Ovary (tissue), 9 donors: ENCODE results near the gene MBNL1. TPM values are rescaled to one million over a fixed set of nuclear protein-coding genes. Genes with fewer than 3 reads are reported as not detected.

ENCODE experiments used
- DNase-seq, 5 donors: peaks; one replicate each; pipeline ENCODE4 v3.0.0-alpha.2; 2019 to 2020
- H3K27ac ChIP-seq, 2 donors: fragments of 200-600 bp; one replicate each; pipeline versions ENCODE4 v1.5.1 to v1.8.0; 2019 to 2022
- H3K27me3 ChIP-seq: fragments of 200-600 bp; one replicate; pipeline ENCODE4 v1.8.0; 2022
- H3K36me3 ChIP-seq: fragments of 200-600 bp; sonication (generic); one replicate; pipeline ENCODE4 v1.5.1; 2019
- H3K4me1 ChIP-seq: one replicate; pipeline ENCODE4 v1.8.1; 2013; ENCODE audit warnings: mild to moderate bottlenecking, moderate library complexity; ENCODE audit not compliant: insufficient read depth
- H3K4me3 ChIP-seq: fragments of 200-600 bp; sonication (generic); one replicate; pipeline ENCODE4 v1.5.1; 2017
- H3K9me3 ChIP-seq, 2 donors: fragments of 200-600 bp in 1 of 2; sonication (generic) in 1 of 2; one replicate each; pipeline versions ENCODE4 v1.5.1 to v1.8.1; 2013 to 2019; ENCODE audit warnings: mild to moderate bottlenecking in 1 of 2, moderate library complexity in 1 of 2
- CTCF ChIP-seq, 3 donors: fragments of 450-650 bp in 2 of 3; fragments of 200-600 bp in 1 of 3; IDR thresholded peaks; one replicate each; pipeline versions ENCODE4 v1.5.1 to v1.8.0; 2016 to 2022; ENCODE audit warnings: antibody characterized with exemption in 3 of 3, mild to moderate bottlenecking in 1 of 3
- EP300 ChIP-seq: sonication (generic); formaldehyde crosslinking; IDR thresholded peaks from one replicate; pipeline ENCODE4 v1.6.1; 2017; ENCODE audit warnings: antibody characterized with exemption
- POLR2A ChIP-seq: fragments of 450-650 bp; IDR thresholded peaks from one replicate; pipeline ENCODE4 v1.6.1; 2017; ENCODE audit warnings: antibody characterized with exemption, mild to moderate bottlenecking, moderate library complexity
- WGBS, 3 donors: extraction: QIAGEN DNeasy Blood & Tissue Kit in 1 of 3; methylation state at CpG; one replicate each; pipeline versions ENCODE4 v1.1.5 to v1.1.7; 2013 to 2017; 5-methylcytosine and 5-hydroxymethylcytosine counted together
- intact Hi-C, 4 donors: fragments of 100-400 bp; cut with DNase I; formaldehyde crosslinking; loops; one replicate each; pipeline versions ENCODE4 v1.11.0 to v1.15.1; 2022 to 2023
- polyA plus RNA-seq, 2 donors: library from polyadenylated mRNA; stranded (reverse); fragments of 200-250 nt in 1 of 2; fragments of 350-450 nt in 1 of 2; fragmentation: Illumina TruSeq in 1 of 2; extraction: RNeasy Lipid Tissue Mini Kit (QIAGEN cat#74804) in 1 of 2; gene quantifications; one replicate each; pipeline ENCODE4 v1.2.3, GENCODE V29; 2013 to 2014
- total RNA-seq, 7 donors: library from RNA; depleted of rRNA in 2 of 7; stranded (reverse); fragments of >200 nt in 2 of 7; fragmentation: NEBNext Ultra II Directional in 3 of 7; extraction: Animal tissue kit (Norgen Biotek cat#: 25700) in 3 of 7; gene quantifications; one replicate each; pipeline versions ENCODE4 v1.1.0 to v1.2.4, GENCODE V29; 2016 to 2023
- donor health status: DM: no; HTN: no; CAD: no; lungs with moderate emphysema.
- donor health status: DM: no; HTN: no; CAD: no.
- donor health status: Bipolar disorder and iron deficiency.
- donor health status: DM: yes; HTN: yes; CAD: no.
- donor health status: DM: no; HTN: no; CAD: no.
- donor health status: DM: yes; HTN: yes; CAD: no.

MBNL1 gene
- total and polyA plus RNA-seq, 9 donors, result 39.7 to 152 (median 123) TPM

- Histone ChIP-seq H3K4me1 (no peaks in the 10 kb centered on the region), H3K9me3 (no peaks in the 10 kb centered on the region), H3K27me3 (no peaks in the 10 kb centered on the region), H3K36me3 (no peaks in the 10 kb centered on the region), H3K4me3 (no peak overlapping the region), H3K27ac (no peak overlapping the region)
- no peak for DNase-seq
- TF ChIP-seq CTCF (IDR thresholded peaks at IDR 0.05) (no peak), EP300 (no peak), POLR2A (no peak)
- 93 to 94% (median 94%) methylated on average over 3 of the region's 3 CpGs for WGBS, 3 donors
- intact Hi-C loops, result no loop called here
These were observed 23.1 kb upstream of the MBNL1 start for GRCh38 chr3:152245498-152246170.

GRCh38 chr3:152251916-152252315 lies 16.8 kb upstream of the MBNL1 start:
- TF ChIP-seq POLR2A, result no peak
- TF ChIP-seq EP300, result no peak
- no peak for TF ChIP-seq CTCF (IDR thresholded peaks at IDR 0.05)
- intact Hi-C loops, result no loop called here
- Histone ChIP-seq H3K36me3 (no peaks in the 10 kb centered on the region), H3K27me3 (no peaks in the 10 kb centered on the region), H3K4me3 (no peak overlapping the region), H3K4me1 (no peaks in the 10 kb centered on the region), H3K27ac (no peak overlapping the region), H3K9me3 (no peaks in the 10 kb centered on the region)
- DNase-seq, result no peak

GRCh38 chr3:152252755-152253154 lies 16.0 kb upstream of the MBNL1 start:
- H3K4me1 ChIP-seq, result no peaks in the 10 kb centered on the region
- TF ChIP-seq POLR2A, result no peak
- TF ChIP-seq EP300, result no peak
- TF ChIP-seq CTCF (IDR thresholded peaks at IDR 0.05), result no peak

GRCh38 chr3:152253514-152253913 lies 15.2 kb upstream of the MBNL1 start:
- peaks cover 2% of the 10 kb centered on the region for H3K4me1 ChIP-seq
- TF ChIP-seq CTCF (IDR thresholded peaks at IDR 0.05) (no peak), EP300 (no peak), POLR2A (no peak)
- WGBS, 3 donors, result 83 to 94% (median 87%) methylated on average over 1 of the region's 1 CpG
- no peaks in the 10 kb centered on the region for H3K9me3 ChIP-seq
- H3K4me3 ChIP-seq, result no peak overlapping the region
- H3K27ac ChIP-seq, result no peak overlapping the region
- no peak for DNase-seq
- no peaks in the 10 kb centered on the region for H3K36me3 ChIP-seq
- H3K27me3 ChIP-seq, result no peaks in the 10 kb centered on the region
- intact Hi-C loops, result no loop called here

More at GRCh38 chr3:152252755-152253154, 16.0 kb upstream of the MBNL1 start:
- no peak overlapping the region for H3K4me3 ChIP-seq
- WGBS, 3 donors, result 92 to 94% (median 93%) methylated on average over 3 of the region's 3 CpGs
- no peak overlapping the region for H3K27ac ChIP-seq
- no peaks in the 10 kb centered on the region for H3K27me3 ChIP-seq
- DNase-seq, result no peak
- no peaks in the 10 kb centered on the region for H3K36me3 ChIP-seq
- no peaks in the 10 kb centered on the region for H3K9me3 ChIP-seq
- intact Hi-C loops, result no loop called here
